ENCODE measurements around the gene ATRIP. TPM values are rescaled to one million over a fixed set of nuclear protein-coding genes. Genes with fewer than 3 reads are reported as not detected.

Gene ATRIP
- total and polyA plus RNA-seq, 4 donors = 4.0 to 7.5 (median 5.7) TPM

GRCh38 chr3:48502121-48502520 is 55.6 kb downstream of the ATRIP start:
- no peak overlapping the region for H3K27ac ChIP-seq (ENCODE audit: low read depth in 1 of 2, low read length in 2 of 2)
- no peak overlapping the region for H3K4me3 ChIP-seq (ENCODE audit: low read length in 2 of 2)
- H3K27me3 ChIP-seq (ENCODE audit: control insufficient read depth in 1 of 2, insufficient read depth in 2 of 2, low read length in 1 of 2) = no peaks in the 10 kb centered on the region
- WGBS, 2 donors = 87 to 89% methylated on average over 5 of the region's 5 CpGs
- ATAC-seq (ENCODE audit: low FRiP score) = no peak
- H3K9me3 ChIP-seq (ENCODE audit: control insufficient read depth, low read length) = no peaks in the 10 kb centered on the region
- intact Hi-C loops (cut with DNase I) = loop anchor here in 1 of 2 donors (5.0 kb wide), 1 partner anchor 35 kb away; a partner anchor contains a TSS
- no peaks in the 10 kb centered on the region for H3K36me3 ChIP-seq (ENCODE audit: control insufficient read depth in 1 of 2, insufficient read depth in 2 of 2, low read length in 1 of 2)
- DNase-seq = peak in 1 of 2 donors; percentile 46
- no peaks in the 10 kb centered on the region for H3K4me1 ChIP-seq (ENCODE audit: control insufficient read depth in 1 of 2, insufficient read depth in 2 of 2, low read length in 2 of 2)

- peak overlapping the region; percentile 24 to 80 for H3K27ac ChIP-seq (ENCODE audit: low read depth in 1 of 2, low read length in 2 of 2)
- 9 to 16% methylated on average over 6 of the region's 6 CpGs for WGBS, 2 donors
- no peak overlapping the region for H3K4me3 ChIP-seq (ENCODE audit: low read length in 2 of 2)
- no peaks in the 10 kb centered on the region for H3K27me3 ChIP-seq (ENCODE audit: control insufficient read depth in 1 of 2, insufficient read depth in 2 of 2, low read length in 1 of 2)
- ATAC-seq (ENCODE audit: low FRiP score) (no peak), DNase-seq (peak; percentile 69 to 84)
- H3K4me1 ChIP-seq (ENCODE audit: control insufficient read depth in 1 of 2, insufficient read depth in 2 of 2, low read length in 2 of 2) = no peaks in the 10 kb centered on the region
- no peaks in the 10 kb centered on the region for H3K36me3 ChIP-seq (ENCODE audit: control insufficient read depth in 1 of 2, insufficient read depth in 2 of 2, low read length in 1 of 2)
- no peaks in the 10 kb centered on the region for H3K9me3 ChIP-seq (ENCODE audit: control insufficient read depth, low read length)
- intact Hi-C loops (cut with DNase I) = loop anchor here in 1 of 2 donors (5.0 kb wide), 1 partner anchor 35 kb away; a partner anchor contains a TSS
Measured at GRCh38 chr3:48502728-48503168, 56.2 kb downstream of the ATRIP start.

GRCh38 chr3:48503401-48504050 is 57.0 kb downstream of the ATRIP start:
- Histone ChIP-seq H3K27ac (ENCODE audit: low read depth in 1 of 2, low read length in 2 of 2) (peak overlapping the region; percentile 34 to 80), H3K27me3 (ENCODE audit: control insufficient read depth in 1 of 2, insufficient read depth in 2 of 2, low read length in 1 of 2) (no peaks in the 10 kb centered on the region), H3K36me3 (ENCODE audit: control insufficient read depth in 1 of 2, insufficient read depth in 2 of 2, low read length in 1 of 2) (no peaks in the 10 kb centered on the region), H3K9me3 (ENCODE audit: control insufficient read depth, low read length) (no peaks in the 10 kb centered on the region), H3K4me3 (ENCODE audit: low read length in 2 of 2) (peak overlapping the region; percentile 28 to 47), H3K4me1 (ENCODE audit: control insufficient read depth in 1 of 2, insufficient read depth in 2 of 2, low read length in 2 of 2) (no peaks in the 10 kb centered on the region)
- ATAC-seq (ENCODE audit: low FRiP score) (peak; percentile 30), DNase-seq (peak; percentile 80 to 91)
- intact Hi-C loops (cut with DNase I) = loop anchor here (1.0 to 5.0 kb wide), 3 partner anchors 30 to 37 kb away; a partner anchor contains a TSS
- WGBS, 2 donors = 2 to 3% methylated on average over 25 to 26 of the region's 26 CpGs

- peak within 1 kb of the TSS; percentile 34 to 99 for H3K27ac ChIP-seq (ENCODE audit: low read depth in 1 of 2, low read length in 2 of 2)
- no peaks in the 10 kb centered on the region for H3K36me3 ChIP-seq (ENCODE audit: control insufficient read depth in 1 of 2, insufficient read depth in 2 of 2, low read length in 1 of 2)
- no peaks in the 10 kb centered on the region for H3K9me3 ChIP-seq (ENCODE audit: control insufficient read depth, low read length)
- WGBS, 2 donors = 1% methylated on average over 42 to 66 of the region's 66 CpGs
- intact Hi-C loops (cut with DNase I) = loop anchor here (1.0 to 5.0 kb wide), 3 partner anchors 31 to 38 kb away; a partner anchor contains a TSS
- peak; percentile 91 to 97 for DNase-seq
- no peaks in the 10 kb centered on the region for H3K4me1 ChIP-seq (ENCODE audit: control insufficient read depth in 1 of 2, insufficient read depth in 2 of 2, low read length in 2 of 2)
- peak within 1 kb of the TSS; percentile 28 to 47 for H3K4me3 ChIP-seq (ENCODE audit: low read length in 2 of 2)
- peak; percentile 92 for ATAC-seq (ENCODE audit: low FRiP score)
- H3K27me3 ChIP-seq (ENCODE audit: control insufficient read depth in 1 of 2, insufficient read depth in 2 of 2, low read length in 1 of 2) = no peaks in the 10 kb centered on the region
Measured at GRCh38 chr3:48504051-48504946, 57.8 kb downstream of the ATRIP start, which contains the start of gene SHISA5. Gene SHISA5, minus strand, starts transcription at chr3:48504174. Its CDS starts 80 bp downstream, at chr3:48504094.

- H3K4me1 ChIP-seq (ENCODE audit: control insufficient read depth in 1 of 2, insufficient read depth in 2 of 2, low read length in 2 of 2) = no peaks in the 10 kb centered on the region
- H3K27me3 ChIP-seq (ENCODE audit: control insufficient read depth in 1 of 2, insufficient read depth in 2 of 2, low read length in 1 of 2) = no peaks in the 10 kb centered on the region
- DNase-seq = peak in 1 of 2 donors; percentile 68
- H3K27ac ChIP-seq (ENCODE audit: low read depth in 1 of 2, low read length in 2 of 2) = peak overlapping the region in 1 of 2 donors; percentile 99
- H3K4me3 ChIP-seq (ENCODE audit: low read length in 2 of 2) = no peak overlapping the region
- 74 to 80% methylated on average over 2 of the region's 2 CpGs for WGBS, 2 donors
- intact Hi-C loops (cut with DNase I) = loop anchor here (5.0 kb wide), 1 partner anchor 42 kb away; no protein-coding TSS in a partner anchor
- no peaks in the 10 kb centered on the region for H3K9me3 ChIP-seq (ENCODE audit: control insufficient read depth, low read length)
- no peaks in the 10 kb centered on the region for H3K36me3 ChIP-seq (ENCODE audit: control insufficient read depth in 1 of 2, insufficient read depth in 2 of 2, low read length in 1 of 2)
- ATAC-seq (ENCODE audit: low FRiP score) = no peak
Measured at GRCh38 chr3:48505146-48505545, 58.6 kb downstream of the ATRIP start.

GRCh38 chr3:48505968-48506504 is 59.5 kb downstream of the ATRIP start:
- Histone ChIP-seq H3K27ac (ENCODE audit: low read depth in 1 of 2, low read length in 2 of 2) (no peak overlapping the region), H3K36me3 (ENCODE audit: control insufficient read depth in 1 of 2, insufficient read depth in 2 of 2, low read length in 1 of 2) (no peaks in the 10 kb centered on the region), H3K9me3 (ENCODE audit: control insufficient read depth, low read length) (no peaks in the 10 kb centered on the region), H3K4me1 (ENCODE audit: control insufficient read depth in 1 of 2, insufficient read depth in 2 of 2, low read length in 2 of 2) (no peaks in the 10 kb centered on the region), H3K27me3 (ENCODE audit: control insufficient read depth in 1 of 2, insufficient read depth in 2 of 2, low read length in 1 of 2) (no peaks in the 10 kb centered on the region), H3K4me3 (ENCODE audit: low read length in 2 of 2) (no peak overlapping the region)
- ATAC-seq (ENCODE audit: low FRiP score) = no peak
- intact Hi-C loops (cut with DNase I) = loop anchor here (5.0 kb wide), 1 partner anchor 41 kb away; no protein-coding TSS in a partner anchor
- WGBS, 2 donors = 96 to 97% methylated on average over 6 of the region's 6 CpGs
- DNase-seq = peak in 1 of 2 donors; percentile 7

- no peaks in the 10 kb centered on the region for H3K9me3 ChIP-seq (ENCODE audit: control insufficient read depth, low read length)
- no peak overlapping the region for H3K4me3 ChIP-seq (ENCODE audit: low read length in 2 of 2)
- ATAC-seq (ENCODE audit: low FRiP score) = no peak
- intact Hi-C loops (cut with DNase I) = loop anchor here (5.0 kb wide), 1 partner anchor 40 kb away; no protein-coding TSS in a partner anchor
- H3K36me3 ChIP-seq (ENCODE audit: control insufficient read depth in 1 of 2, insufficient read depth in 2 of 2, low read length in 1 of 2) = no peaks in the 10 kb centered on the region
- H3K4me1 ChIP-seq (ENCODE audit: control insufficient read depth in 1 of 2, insufficient read depth in 2 of 2, low read length in 2 of 2) = no peaks in the 10 kb centered on the region
- 29 to 30% methylated on average over 10 of the region's 10 CpGs for WGBS, 2 donors
- DNase-seq = peak; percentile 73 to 83
- H3K27ac ChIP-seq (ENCODE audit: low read depth in 1 of 2, low read length in 2 of 2) = peak overlapping the region in 1 of 2 donors; percentile 73
- H3K27me3 ChIP-seq (ENCODE audit: control insufficient read depth in 1 of 2, insufficient read depth in 2 of 2, low read length in 1 of 2) = no peaks in the 10 kb centered on the region
Measured at GRCh38 chr3:48507256-48508061, 60.9 kb downstream of the ATRIP start.

- no peak overlapping the region for H3K4me3 ChIP-seq (ENCODE audit: low read length in 2 of 2)
- H3K27me3 ChIP-seq (ENCODE audit: control insufficient read depth in 1 of 2, insufficient read depth in 2 of 2, low read length in 1 of 2) = no peaks in the 10 kb centered on the region
- no peaks in the 10 kb centered on the region for H3K9me3 ChIP-seq (ENCODE audit: control insufficient read depth, low read length)
- no peaks in the 10 kb centered on the region for H3K4me1 ChIP-seq (ENCODE audit: control insufficient read depth in 1 of 2, insufficient read depth in 2 of 2, low read length in 2 of 2)
- no peak overlapping the region for H3K27ac ChIP-seq (ENCODE audit: low read depth in 1 of 2, low read length in 2 of 2)
- intact Hi-C loops (cut with DNase I) = no loop called here
- ATAC-seq (ENCODE audit: low FRiP score) (no peak), DNase-seq (no peak)
- H3K36me3 ChIP-seq (ENCODE audit: control insufficient read depth in 1 of 2, insufficient read depth in 2 of 2, low read length in 1 of 2) = no peaks in the 10 kb centered on the region
- 86 to 91% methylated on average over 4 of the region's 4 CpGs for WGBS, 2 donors
Measured at GRCh38 chr3:48511551-48511950, 65.0 kb downstream of the ATRIP start.

Data from aorta (tissue), 5 donors.